IMR-90 (cell line): ENCODE measurements around the gene SLC35F3. TPM values are rescaled to one million over a fixed set of nuclear protein-coding genes. Genes with fewer than 3 reads are reported as not detected.

Experiments
- ATAC-seq: fragments of 200-7000 bp; cut with Tn5 transposase; 2 replicates; pipeline ENCODE4 v1.9.1; 2020; ENCODE audit warnings: low read depth, mild to moderate bottlenecking, moderate library complexity
- BruUV-seq: library from RNA; stranded (reverse); fragments of 400-500 nt; replicated peaks from 2 replicates; lab custom pipeline; 2021; lab: Mats Ljungman, UMichigan
- CTCF ChIA-PET: fragments of 300-600 bp; formaldehyde crosslinking; extraction: SDS; loops from one replicate; lab custom pipeline; 2021; ENCODE audit warnings: antibody characterized with exemption; lab: Yijun Ruan, JAX
- POLR2A ChIA-PET: fragments of 300-600 bp; sonication (Branson Sonifier 250); formaldehyde crosslinking; loops from one replicate; lab custom pipeline; 2022; ENCODE audit warnings: antibody characterized with exemption; ENCODE audit not compliant: unreplicated experiment; lab: Charles Lee
- DNase-seq: peaks from one replicate; pipeline ENCODE4 v3.0.0; 2013
- H2AFZ ChIP-seq: replicated peaks from 2 replicates; pipeline ENCODE3; 2013; ENCODE audit warnings: low read length, mild to moderate bottlenecking; ENCODE audit not compliant: poor library complexity
- H2AK5ac ChIP-seq: 2 replicates; pipeline ENCODE4 v1.6.1; 2013; ENCODE audit warnings: low read depth, low read length, inconsistent platforms
- H2AK9ac ChIP-seq: replicated peaks from 2 replicates; pipeline ENCODE3; 2013; ENCODE audit warnings: mild to moderate bottlenecking, low read depth, low read length, moderate library complexity; ENCODE audit not compliant: poor library complexity
- H2BK120ac ChIP-seq: 2 replicates; pipeline ENCODE4 v1.6.1; 2013; ENCODE audit warnings: low read depth, low read length, inconsistent platforms
- H2BK15ac ChIP-seq: 3 replicates; pipeline ENCODE4 v1.6.1; 2013; ENCODE audit warnings: low read depth, low read length, inconsistent platforms
- H2BK20ac ChIP-seq: 2 replicates; pipeline ENCODE4 v1.6.1; 2013; ENCODE audit warnings: low read depth, mild to moderate bottlenecking, inconsistent platforms, low read length, moderate library complexity
- H2BK5ac ChIP-seq: 2 replicates; pipeline ENCODE4 v1.6.1; 2013; ENCODE audit warnings: mild to moderate bottlenecking, low read depth, low read length, inconsistent platforms; ENCODE audit not compliant: poor library complexity, severe bottlenecking
- H3K14ac ChIP-seq: replicated peaks from 2 replicates; pipeline ENCODE4 v1.6.1; 2013; ENCODE audit warnings: low read depth, low read length, inconsistent platforms
- H3K18ac ChIP-seq: 2 replicates; pipeline ENCODE4 v1.6.1; 2013; ENCODE audit warnings: low read depth, low read length, control low read depth
- H3K23ac ChIP-seq: 2 replicates; pipeline ENCODE4 v1.6.1; 2013; ENCODE audit warnings: low read depth, low read length, inconsistent platforms
- H3K27ac ChIP-seq: 2 replicates; pipeline ENCODE4 v1.5.1; 2013; ENCODE audit warnings: mild to moderate bottlenecking, control low read depth, low read length; ENCODE audit not compliant: insufficient read depth
- H3K27me3 ChIP-seq: 2 replicates; pipeline ENCODE4 v1.6.1; 2013; ENCODE audit warnings: low read length; ENCODE audit not compliant: control insufficient read depth, insufficient read depth
- H3K36me3 ChIP-seq: 2 replicates; pipeline ENCODE4 v1.6.1; 2013; ENCODE audit warnings: low read length, mixed read lengths; ENCODE audit not compliant: control insufficient read depth, insufficient read depth
- H3K4ac ChIP-seq: 2 replicates; pipeline ENCODE4 v1.6.1; 2013; ENCODE audit warnings: low read depth, low read length, inconsistent platforms
- H3K4me1 ChIP-seq: 2 replicates; pipeline ENCODE4 v1.6.1; 2013; ENCODE audit warnings: low read length, mixed read lengths; ENCODE audit not compliant: control insufficient read depth, insufficient read depth
- H3K4me2 ChIP-seq: 2 replicates; pipeline ENCODE4 v1.6.1; 2013; ENCODE audit warnings: low read depth, mild to moderate bottlenecking, control low read depth, low read length, moderate library complexity
- H3K4me3 ChIP-seq: 2 replicates; pipeline ENCODE4 v1.5.1; 2013; ENCODE audit warnings: low read depth, mild to moderate bottlenecking, control low read depth, low read length, moderate library complexity; ENCODE audit not compliant: insufficient read depth
- H3K56ac ChIP-seq: 2 replicates; pipeline ENCODE4 v1.6.1; 2013; ENCODE audit warnings: low read length, inconsistent platforms; ENCODE audit not compliant: insufficient read depth; ENCODE audit errors: extremely low read depth
- H3K79me1 ChIP-seq, 2 experiments: 2 replicates each; pipeline ENCODE4 v1.6.1; 2013; ENCODE audit warnings: low read length in 2 of 2, inconsistent platforms in 1 of 2, low read depth in 1 of 2
- H3K9ac ChIP-seq: 2 replicates; pipeline ENCODE4 v1.6.1; 2013; ENCODE audit warnings: low read depth, low read length, control low read depth
- H3K9me1 ChIP-seq: 2 replicates; pipeline ENCODE4 v1.6.1; 2013; ENCODE audit warnings: low read length, inconsistent platforms; ENCODE audit not compliant: insufficient read depth
- H3K9me3 ChIP-seq: 2 replicates; pipeline ENCODE4 v1.6.1; 2013; ENCODE audit warnings: low read length; ENCODE audit not compliant: control insufficient read depth, insufficient read depth
- H4K20me1 ChIP-seq: 2 replicates; pipeline ENCODE4 v1.6.1; 2013; ENCODE audit warnings: low read length, inconsistent platforms; ENCODE audit not compliant: insufficient read depth
- H4K5ac ChIP-seq: 2 replicates; pipeline ENCODE4 v1.6.1; 2013; ENCODE audit warnings: mild to moderate bottlenecking, low read depth, low read length, control low read depth
- H4K8ac ChIP-seq, 2 experiments: 2 replicates each; pipeline ENCODE4 v1.6.1; 2013; ENCODE audit warnings: low read depth in 2 of 2, low read length in 2 of 2, control low read depth in 1 of 2, inconsistent platforms in 1 of 2
- H4K91ac ChIP-seq: 2 replicates; pipeline ENCODE4 v1.6.1; 2013; ENCODE audit warnings: low read depth, low read length, inconsistent platforms; ENCODE audit not compliant: insufficient read depth
- BHLHE40 ChIP-seq: fragments of 150-350 bp; IDR thresholded peaks from 2 replicates; pipeline ENCODE4 v1.6.1; 2016; ENCODE audit warnings: mild to moderate bottlenecking, low read depth, low read length
- CEBPB ChIP-seq: IDR thresholded peaks from 2 replicates; pipeline ENCODE4 v1.6.1; 2012; ENCODE audit warnings: low read depth, low read length, improper control_type of control experiment
- MXI1 ChIP-seq: IDR thresholded peaks from 2 replicates; pipeline ENCODE4 v1.6.1; 2012; ENCODE audit warnings: low read depth, mild to moderate bottlenecking, low read length, moderate library complexity, borderline replicate concordance
- NFE2L2 ChIP-seq: fragments of 150-350 bp; IDR thresholded peaks from 2 replicates; pipeline ENCODE4 v1.6.1; 2016; ENCODE audit warnings: low read depth, mild to moderate bottlenecking, low read length
- POLR2A ChIP-seq: IDR thresholded peaks from 2 replicates; pipeline ENCODE4 v1.6.1; 2012; ENCODE audit warnings: mild to moderate bottlenecking, low read depth, low read length
- RAD21 ChIP-seq: IDR thresholded peaks from 2 replicates; pipeline ENCODE4 v1.6.1; 2012; ENCODE audit warnings: low read length, improper control_type of control experiment
- SMC3 ChIP-seq: fragments of 150-350 bp; IDR thresholded peaks from 2 replicates; pipeline ENCODE4 v1.6.1; 2016; ENCODE audit warnings: low read depth, mild to moderate bottlenecking, antibody characterized with exemption, low read length, moderate library complexity
- WGBS, 2 experiments: methylation state at CpG; one replicate each; pipeline versions ENCODE4 v1.1.5 to v1.1.7; 2013; ENCODE audit warnings: missing lambda C conversion rate in 2 of 2; ENCODE audit not compliant: insufficient read length in 1 of 2; ENCODE audit errors: extremely low coverage in 2 of 2; 5-methylcytosine and 5-hydroxymethylcytosine counted together
- dilution Hi-C: fragments of 300-500 bp; cut with HindIII; formaldehyde crosslinking; loops from one replicate; pipeline ENCODE4 v1.14.3; 2018; ENCODE audit warnings: low sequenced_read_pairs; ENCODE audit not compliant: unreplicated experiment
- in situ Hi-C: fragments of 300-500 bp; cut with MboI; formaldehyde crosslinking; loops from 3 replicates; pipeline ENCODE4 v1.14.3; 2019; ENCODE audit warnings: low sequenced_read_pairs, inconsistent platforms, mixed read lengths
- intact Hi-C: fragments of 100-400 bp; cut with micrococcal nuclease; formaldehyde crosslinking; loops from 2 replicates; pipeline ENCODE4 v1.10.0; 2022
- polyA plus RNA-seq, 3 experiments: library from polyadenylated mRNA; depleted of rRNA; stranded (reverse); fragments of >200 nt; gene quantifications; 2 replicates each; pipeline ENCODE4 v1.2.3, GENCODE V29; 2012; ENCODE audit warnings: low replicate concordance in 1 of 3
- total RNA-seq: library from RNA; depleted of rRNA; stranded (reverse); fragments of >200 nt; gene quantifications from 2 replicates; pipeline ENCODE4 v1.2.3, GENCODE V29; 2012
- TF ChIP-seq, protein P1 (sequence below): conservative IDR thresholded peaks from 2 replicates; pipeline ENCODE4 v1.5.1; 2012; ENCODE audit warnings: mild to moderate bottlenecking, low read depth, low read length, improper control_type of control experiment

The SLC35F3 gene
- total and polyA plus RNA-seq, 2 of the 4 experiments (the other 2 are of a cell fraction), result under 0.01 to 0.17 TPM

DNA sequence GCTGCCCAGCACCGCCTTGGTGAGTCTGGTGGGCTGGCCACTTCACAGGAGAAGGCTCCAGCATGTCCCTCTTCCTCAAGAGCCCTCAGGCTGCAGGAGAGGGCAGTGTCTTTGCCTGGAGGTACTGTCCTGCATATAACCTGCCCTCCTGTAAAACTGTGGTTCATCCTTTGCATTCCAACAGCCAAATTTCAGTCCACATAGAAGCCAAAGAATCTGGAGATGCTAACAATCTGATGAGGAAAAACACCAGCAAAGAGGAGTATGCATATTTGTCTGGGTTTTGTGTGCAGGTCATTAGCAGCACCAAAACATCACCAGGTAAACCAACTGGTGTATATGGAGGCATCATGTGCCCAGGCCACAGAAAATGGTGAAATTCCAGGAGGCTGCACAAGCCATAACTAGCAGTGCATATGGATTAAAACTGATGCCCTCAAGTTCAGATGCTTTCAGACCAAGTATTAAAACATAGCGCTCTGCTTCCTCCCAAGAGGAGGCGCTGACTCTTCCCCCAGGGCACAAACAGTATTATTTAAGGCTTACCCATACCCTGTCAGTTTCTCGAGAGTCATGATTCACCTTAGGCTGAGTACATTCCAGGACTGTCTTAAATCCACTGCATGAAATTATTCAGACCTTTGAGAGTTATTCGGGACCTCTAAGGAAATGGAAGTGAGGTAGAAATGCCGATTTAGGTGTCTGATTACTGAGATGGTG lies 318.2 kb downstream of the SLC35F3 start:
- no TSS peak for BruUV-seq
- Histone ChIP-seq H3K27ac (no peak overlapping the region), H2AK5ac (no peak overlapping the region), H2AK9ac (no peak overlapping the region), H3K79me1 (no peaks in the 10 kb centered on the region), H2AFZ (no peak overlapping the region), H4K20me1 (no peaks in the 10 kb centered on the region), H3K4me2 (no peak overlapping the region), H3K9me3 (no peaks in the 10 kb centered on the region), H2BK20ac (no peak overlapping the region), H3K4ac (no peak overlapping the region), H3K23ac (no peak overlapping the region), H2BK15ac (no peak overlapping the region), H4K91ac (no peak overlapping the region), H3K56ac (no peak overlapping the region), H3K4me3 (no peak overlapping the region), H4K8ac (no peak overlapping the region), H3K36me3 (no peaks in the 10 kb centered on the region), H4K5ac (no peak overlapping the region), H2BK5ac (no peak overlapping the region), H3K9me1 (no peaks in the 10 kb centered on the region), H3K4me1 (no peaks in the 10 kb centered on the region), H3K9ac (no peak overlapping the region), H2BK120ac (no peak overlapping the region), H3K27me3 (no peaks in the 10 kb centered on the region; the same call in 1 of the 2 replicates), H3K14ac (no peak overlapping the region), H3K18ac (no peak overlapping the region)
- WGBS, 2 experiments, result no CpG with 5 or more reads among the region's 6 CpGs
- in situ Hi-C loops (no loop called here), intact Hi-C loops (no loop called here), dilution Hi-C loops (no loop called here)
- TF ChIP-seq BHLHE40 (no peak), POLR2A (no peak), SMC3 (no peak), RAD21 (no peak), CEBPB (no peak), MXI1 (no peak), NFE2L2 (no peak)
- TF ChIP-seq, protein P1, sequence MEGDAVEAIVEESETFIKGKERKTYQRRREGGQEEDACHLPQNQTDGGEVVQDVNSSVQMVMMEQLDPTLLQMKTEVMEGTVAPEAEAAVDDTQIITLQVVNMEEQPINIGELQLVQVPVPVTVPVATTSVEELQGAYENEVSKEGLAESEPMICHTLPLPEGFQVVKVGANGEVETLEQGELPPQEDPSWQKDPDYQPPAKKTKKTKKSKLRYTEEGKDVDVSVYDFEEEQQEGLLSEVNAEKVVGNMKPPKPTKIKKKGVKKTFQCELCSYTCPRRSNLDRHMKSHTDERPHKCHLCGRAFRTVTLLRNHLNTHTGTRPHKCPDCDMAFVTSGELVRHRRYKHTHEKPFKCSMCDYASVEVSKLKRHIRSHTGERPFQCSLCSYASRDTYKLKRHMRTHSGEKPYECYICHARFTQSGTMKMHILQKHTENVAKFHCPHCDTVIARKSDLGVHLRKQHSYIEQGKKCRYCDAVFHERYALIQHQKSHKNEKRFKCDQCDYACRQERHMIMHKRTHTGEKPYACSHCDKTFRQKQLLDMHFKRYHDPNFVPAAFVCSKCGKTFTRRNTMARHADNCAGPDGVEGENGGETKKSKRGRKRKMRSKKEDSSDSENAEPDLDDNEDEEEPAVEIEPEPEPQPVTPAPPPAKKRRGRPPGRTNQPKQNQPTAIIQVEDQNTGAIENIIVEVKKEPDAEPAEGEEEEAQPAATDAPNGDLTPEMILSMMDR, result no peak
- CTCF ChIA-PET, result interaction anchor here (0.9 kb wide), 1 partner anchor 109 kb away, joined by 3 read pairs; no protein-coding TSS in a partner anchor
- DNase-seq, result no peak
- POLR2A ChIA-PET, result no interaction called here
- ATAC-seq, result no peak
